NCI-H82 (cell line): Measurements from ENCODE around the gene PEPD.

Experiments used
- DNase-seq: peaks from one replicate; lab custom pipeline; 2025; lab: John Stamatoyannopoulos, UW

Gene PEPD

GRCh38 chr19:33440241-33440640 is 81.3 kb downstream of the PEPD start:
- no peak for DNase-seq

DNA sequence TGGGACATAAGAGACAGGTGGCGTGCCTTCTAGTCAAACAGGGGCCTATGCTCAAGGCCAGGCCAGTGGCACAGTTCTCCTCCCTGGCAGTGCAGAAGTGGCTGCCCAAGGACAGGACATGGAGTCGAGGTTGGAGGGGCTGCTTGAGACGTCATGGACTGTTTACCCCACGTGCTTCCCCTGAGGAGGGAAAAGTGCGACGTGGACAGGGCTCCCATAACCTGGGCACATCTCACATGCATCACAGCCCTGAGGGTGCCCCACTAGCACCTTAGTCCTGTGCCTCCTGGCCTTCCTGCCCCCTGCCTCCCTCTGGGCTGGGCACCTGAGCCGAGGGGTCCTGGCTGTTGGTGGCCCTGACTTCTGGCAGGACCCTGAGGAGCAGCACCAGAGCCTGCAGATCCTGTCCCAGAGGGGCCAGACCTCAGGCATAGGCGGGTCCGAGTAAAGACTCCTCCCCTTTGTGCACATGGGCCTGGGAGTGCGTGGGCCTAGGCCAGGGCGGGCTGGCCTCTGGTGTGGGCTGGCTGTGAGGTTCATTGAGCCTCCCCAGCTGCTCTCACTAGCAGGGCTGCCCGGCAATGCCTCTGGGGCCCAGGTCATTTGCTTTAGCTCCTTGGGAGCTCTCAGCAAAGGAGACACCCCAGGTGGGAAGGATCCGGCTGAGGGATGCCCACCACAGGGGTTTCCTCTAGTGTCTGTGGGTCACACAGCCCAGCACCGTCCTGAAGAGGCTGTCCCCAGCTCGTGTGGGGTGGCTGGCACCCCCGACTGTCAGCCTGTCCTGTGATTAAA is 82.4 kb downstream of the PEPD start:
- no peak for DNase-seq

DNA sequence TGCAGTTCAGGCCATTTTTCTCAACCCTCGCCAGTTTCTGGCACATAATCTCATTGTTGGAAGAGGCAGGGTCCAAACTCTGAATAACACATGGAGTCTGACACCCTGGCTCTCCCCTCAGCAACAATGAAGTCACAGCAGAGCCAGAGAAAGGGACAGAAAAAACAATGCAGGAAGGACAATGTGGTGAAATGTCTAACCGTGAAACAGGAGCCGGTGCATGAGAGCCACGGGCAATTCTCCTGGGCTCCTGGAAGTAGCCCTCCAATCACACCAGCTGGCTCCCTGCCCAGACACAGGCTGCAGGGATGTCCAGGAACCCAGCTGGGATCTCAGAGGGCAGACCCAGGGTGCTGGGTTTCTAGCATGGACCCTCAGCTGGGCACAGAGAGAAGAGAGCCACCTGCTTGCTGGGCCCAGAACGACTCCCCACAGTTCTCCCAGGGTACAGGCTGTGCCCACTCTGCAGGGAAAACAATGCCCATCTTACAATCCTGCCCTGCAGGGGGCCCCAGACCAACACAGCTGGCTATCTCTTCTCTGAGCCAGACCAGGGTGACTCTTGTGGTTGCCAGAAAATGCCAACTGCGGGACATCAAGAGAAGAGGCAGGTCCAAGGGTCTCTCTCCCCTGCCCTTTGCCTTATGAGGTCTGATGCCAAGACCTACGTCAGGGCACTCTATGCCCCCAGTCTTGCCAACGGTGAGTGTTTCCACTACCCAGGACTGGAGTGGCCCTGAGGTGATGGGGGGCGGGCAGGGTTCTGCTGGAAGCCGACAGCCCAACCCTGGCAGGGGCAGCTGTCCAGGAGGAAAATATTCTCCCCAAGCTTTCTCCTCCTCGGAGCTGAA is 83.5 kb downstream of the PEPD start:
- no peak for DNase-seq

- no peak for DNase-seq
These were observed 84.2 kb downstream of the PEPD start for GRCh38 chr19:33437393-33437820.

DNA sequence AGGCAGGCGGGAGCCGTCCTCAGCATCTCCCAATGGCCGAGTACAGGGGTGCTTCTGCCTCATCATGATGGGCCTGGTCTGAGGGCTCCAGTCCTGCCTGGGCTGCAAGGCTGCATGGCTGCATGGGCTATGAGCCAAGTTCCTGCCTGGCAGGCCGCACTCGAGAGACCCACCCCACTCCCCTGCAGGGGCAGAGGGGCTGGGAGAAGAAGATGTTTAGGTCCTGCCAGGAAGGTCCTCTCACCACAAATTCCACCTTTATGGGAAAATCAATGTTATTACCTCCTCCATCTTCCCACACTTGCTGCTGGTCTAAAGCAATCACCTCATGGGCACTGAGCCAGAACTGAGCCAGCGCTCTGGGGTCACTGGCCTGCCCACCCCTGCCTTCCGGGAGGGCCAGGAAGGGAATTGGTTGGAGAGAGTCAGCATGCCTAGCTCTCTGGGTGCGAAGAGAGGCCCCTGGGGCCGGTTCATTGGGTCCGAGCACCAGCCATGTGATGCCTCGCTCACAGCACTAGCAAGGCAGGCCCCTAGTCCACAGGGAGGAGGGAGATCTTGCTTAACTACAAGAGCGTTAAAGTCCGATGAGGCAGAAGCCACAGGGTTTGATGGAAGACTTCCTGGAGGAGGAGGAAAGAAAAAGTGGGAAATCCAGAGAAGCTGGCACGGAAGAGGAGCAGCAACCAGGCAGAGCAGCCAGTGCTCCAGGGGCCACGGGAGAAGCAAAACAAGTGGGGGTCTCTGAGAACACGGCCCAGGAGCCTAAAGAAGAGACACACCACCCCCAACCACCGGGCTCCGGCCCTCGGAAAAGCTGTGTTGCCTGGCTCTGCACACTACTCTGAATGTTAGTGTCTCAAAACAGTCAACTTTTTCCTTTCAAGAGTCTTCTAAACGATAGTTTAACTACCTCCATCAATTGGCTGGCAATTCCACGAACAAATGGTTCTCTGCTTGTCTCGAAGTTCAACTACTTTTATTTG is 84.9 kb downstream of the PEPD start:
- no peak for DNase-seq

DNA sequence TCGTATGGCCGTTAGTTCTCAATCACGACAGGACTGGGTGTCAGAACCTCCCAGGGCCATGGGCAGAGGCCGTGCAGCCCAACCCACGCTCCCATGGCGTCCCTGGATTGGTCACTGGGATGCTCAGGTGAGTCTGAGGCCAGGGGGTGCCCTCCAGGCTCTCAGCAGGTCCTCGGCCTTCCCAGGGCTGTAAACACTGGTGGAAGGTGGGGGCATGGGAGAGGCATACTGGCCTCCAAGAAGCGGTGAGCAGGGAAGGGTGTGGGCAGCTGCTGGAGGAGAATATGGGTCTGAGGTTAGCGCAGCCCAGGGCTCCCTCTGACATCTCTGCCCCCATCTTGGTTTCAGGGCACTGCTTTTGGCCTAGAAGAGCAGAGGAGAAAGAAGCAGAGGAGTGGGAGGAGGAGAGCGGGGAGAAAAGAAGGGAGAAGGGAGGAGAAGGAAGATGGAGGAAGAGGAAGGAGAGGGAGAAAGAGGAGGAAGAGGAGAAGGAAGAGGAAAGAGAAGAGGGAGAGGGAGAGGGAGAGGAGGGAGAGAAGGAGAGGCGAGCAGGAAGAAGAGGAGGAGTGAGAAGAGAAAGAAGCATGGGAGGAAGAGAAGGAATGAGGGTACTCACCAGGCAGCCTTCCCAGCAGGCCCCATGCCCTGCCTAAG is 85.8 kb downstream of the PEPD start:
- DNase-seq = no peak

- DNase-seq = no peak
These were observed 86.5 kb downstream of the PEPD start for GRCh38 chr19:33434886-33435705.

DNA sequence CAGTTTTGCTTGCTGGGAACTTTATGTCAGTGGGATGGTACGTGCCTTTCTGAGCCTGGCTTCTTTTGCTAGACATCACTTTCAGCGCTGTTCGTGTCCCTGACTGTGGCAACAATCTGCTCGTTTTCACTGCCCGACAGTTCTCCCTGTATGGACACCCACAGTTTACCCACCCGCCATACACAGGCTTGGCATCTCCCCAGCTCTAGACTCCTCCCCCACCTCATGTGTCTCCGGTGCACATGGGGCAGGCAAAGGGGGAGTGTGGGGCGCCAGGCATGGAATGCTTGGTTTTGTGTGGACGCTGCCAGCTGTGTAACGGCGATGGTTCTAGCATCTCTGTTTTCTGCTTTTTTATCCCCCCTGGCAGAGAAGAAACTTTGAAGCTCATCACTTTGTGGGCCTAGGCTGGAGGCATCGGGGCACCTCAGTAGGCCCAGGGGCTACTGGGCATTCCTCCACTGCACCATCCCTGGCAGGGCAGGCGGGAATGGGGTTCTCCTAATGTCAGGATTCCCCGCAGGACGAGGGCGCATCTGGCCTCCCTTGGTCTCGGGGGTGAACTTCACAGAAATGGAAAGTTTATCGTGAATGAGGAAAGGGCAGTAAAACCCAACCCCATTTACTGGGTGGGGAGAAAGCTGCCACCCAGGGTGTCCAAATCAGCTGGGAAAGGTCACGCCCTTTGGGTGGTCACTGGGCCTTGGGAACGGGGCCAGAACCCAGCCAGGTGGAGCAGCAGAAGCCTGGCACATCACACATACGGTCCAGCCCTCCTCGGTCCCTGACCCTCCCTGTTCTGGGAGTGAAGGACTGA is 87.3 kb downstream of the PEPD start:
- DNase-seq = no peak

DNA sequence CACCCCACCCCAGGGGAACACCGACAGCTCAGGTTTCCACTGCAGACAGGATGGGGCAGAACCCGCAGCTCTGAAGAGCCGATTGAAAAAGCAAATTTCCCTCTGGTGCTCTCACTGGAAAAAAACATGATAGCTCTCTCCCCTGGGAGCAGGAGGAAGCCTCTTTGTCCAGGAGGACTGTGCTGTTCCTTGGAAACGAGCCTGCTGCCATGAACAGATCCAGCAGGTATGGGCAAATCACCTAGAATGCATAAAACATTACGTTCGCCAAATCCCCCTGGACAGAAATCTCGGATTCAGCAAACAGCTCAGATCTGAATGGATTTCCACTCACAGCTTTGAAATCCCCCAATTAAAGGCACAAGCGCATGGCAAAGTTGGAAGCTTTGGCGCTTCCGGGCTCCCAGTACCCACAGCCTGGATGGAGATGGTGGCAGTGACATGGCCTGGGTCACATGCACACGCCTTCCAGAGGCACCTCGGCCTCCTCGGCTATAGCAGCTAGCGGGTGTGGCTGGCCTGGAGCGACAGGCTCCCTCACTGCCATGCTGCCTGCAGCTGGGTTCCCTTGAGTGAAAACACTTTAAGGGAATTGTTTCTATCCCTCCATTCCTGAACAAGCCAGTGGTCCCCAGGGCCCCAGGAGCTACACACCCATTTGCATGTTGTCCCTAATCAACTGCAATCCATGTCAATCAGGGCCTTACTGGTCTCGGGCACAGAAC is 89.0 kb downstream of the PEPD start:
- DNase-seq = no peak

DNA sequence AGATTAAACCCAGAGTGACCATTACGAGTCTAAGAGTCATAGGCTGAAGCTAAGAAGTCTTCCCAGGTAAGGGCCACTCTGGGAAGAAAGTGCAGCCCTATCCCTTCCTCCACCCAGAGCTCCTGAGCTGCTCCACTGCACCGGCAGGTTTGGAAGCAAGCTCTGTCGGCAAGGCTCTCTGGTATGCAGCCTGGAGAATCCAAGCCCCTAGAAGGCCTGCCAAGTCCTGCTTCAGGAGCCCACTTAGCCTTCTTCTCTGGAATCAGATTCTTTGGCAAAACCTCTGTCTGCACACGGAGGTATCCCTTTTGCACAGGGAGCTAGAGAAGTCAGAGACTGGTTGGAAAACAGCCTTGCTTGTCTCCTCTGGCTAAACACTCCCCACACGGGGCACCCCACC is 89.6 kb downstream of the PEPD start:
- no peak for DNase-seq

DNA sequence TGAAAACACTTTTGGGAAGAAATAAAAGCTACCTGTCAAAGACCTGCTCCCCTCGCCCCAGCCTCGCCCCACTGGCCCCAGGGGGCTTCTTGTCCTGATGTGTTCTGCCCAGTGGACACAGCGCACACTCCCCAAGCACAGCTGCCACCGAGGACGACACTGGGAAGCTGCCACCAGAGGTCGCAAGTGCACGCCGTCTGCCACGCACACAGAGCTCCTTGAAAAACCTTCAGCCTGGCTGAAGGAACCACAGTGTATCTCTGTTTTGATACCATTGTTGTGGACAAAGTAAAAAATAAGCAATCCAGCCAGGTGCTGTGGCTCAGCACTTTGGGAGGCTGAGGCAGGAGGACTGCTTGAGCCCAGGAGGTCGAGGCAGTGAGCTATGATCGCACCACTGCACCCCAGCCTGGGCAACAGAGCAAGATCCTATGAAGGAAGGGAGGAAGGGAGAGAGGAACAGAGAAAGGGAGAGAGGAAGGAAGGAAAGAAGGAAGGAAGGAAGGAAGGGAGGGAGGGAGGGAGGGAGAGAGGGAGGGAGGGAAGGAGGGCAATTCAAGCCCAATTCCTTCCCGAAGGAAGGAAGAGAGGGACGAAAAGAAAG is 90.8 kb downstream of the PEPD start:
- DNase-seq = peak; percentile 88

DNA sequence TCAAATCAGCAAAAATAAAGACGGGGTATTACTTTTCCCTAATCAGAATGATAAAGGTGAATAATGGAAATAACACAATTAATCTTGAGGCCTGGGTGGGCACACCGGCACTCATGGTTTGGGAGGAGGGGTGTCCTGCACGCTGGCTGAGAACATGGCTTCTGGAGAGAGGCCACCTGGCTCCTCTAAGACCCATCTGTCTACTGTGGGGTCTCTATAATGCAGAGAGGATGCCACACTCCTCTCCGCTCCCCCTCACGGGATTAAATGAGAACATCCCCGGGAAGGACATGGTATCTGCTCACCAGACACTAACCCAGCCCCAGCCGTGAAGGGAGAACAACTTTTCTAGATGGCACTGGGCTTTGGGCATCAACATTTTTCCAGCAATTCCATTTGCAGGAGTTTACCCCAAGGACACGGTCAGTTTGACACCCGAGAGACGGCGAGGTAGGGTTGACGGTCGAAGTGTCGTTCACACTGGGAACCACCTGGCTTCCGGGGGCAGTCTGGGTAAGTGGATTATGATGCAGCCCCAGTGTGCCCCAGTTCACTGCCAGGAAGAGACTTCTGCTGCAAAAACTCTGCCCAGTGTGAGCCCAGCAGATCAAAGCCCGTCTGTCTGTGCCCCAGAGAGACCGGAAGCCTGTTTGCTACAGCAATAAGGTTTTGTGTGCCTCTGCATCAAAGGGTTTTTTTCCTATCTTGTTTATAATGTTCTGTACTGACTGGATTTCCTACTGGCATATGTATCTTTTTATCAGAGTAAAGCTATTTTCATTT is 91.5 kb downstream of the PEPD start:
- DNase-seq = peak; percentile 89

DNA sequence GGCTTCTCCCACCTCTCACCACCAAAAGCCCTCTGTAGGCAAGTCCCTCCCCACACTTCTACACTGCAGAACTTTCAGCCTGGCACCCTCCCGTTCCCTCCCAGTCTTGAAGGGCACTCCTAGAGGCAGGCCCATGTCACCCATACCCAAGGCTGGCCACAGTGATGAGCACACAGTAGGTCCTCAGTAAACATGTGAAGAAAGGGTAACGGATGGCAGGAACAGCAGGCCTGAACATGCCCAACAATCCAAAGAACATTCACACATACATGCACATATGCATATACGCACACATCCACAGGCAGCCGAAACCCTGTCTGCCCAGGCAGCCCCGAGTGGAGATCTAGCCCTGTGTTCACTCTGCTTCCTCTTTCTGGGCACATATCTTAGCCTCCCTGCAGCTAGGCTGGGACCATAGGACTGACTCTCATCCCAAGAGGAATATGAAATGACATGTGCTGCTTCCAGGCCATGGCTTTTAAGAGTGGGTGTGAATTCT is 92.9 kb downstream of the PEPD start:
- no peak for DNase-seq

DNA sequence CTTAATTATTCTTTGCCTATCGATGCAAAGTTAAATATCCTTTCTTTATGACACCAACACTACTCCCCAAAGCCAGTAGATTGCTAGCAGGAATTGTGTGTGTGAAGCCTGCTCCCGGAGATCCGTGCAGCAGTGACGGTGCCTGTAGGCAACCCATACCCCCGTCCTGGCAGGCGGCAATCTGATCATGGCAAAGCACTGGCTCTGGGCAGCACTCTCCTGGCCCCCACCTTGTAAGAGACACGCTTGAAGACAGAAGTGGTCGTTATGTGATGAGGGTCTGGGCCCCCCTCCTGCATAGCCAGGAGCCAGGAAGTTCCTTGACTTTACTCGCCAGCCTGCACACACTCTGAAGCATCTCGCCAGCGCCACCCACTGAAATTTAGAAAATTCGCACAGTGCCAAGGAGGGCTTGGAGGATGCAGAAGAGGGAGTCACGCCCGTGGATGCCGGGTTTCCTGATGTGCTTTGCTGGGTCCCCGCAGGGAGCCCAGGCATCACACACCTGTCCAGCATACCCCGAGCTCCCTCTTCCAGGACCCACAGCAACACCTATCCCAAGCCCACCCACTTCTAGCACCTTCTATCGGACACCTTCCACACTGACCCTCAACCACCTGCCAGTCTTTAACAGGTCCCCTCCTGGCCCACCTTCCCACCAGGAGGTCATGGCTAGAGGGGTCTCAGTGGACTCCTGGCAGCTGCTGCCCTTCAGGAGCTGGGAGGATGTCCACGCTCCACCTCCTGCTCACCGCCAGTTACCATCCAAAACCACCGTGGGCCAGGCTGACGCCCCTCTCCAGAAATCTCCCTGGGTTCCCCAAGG is 93.6 kb downstream of the PEPD start:
- DNase-seq = no peak

- peak; percentile 31 for DNase-seq
These were observed 94.8 kb downstream of the PEPD start for GRCh38 chr19:33426621-33427361.

DNA sequence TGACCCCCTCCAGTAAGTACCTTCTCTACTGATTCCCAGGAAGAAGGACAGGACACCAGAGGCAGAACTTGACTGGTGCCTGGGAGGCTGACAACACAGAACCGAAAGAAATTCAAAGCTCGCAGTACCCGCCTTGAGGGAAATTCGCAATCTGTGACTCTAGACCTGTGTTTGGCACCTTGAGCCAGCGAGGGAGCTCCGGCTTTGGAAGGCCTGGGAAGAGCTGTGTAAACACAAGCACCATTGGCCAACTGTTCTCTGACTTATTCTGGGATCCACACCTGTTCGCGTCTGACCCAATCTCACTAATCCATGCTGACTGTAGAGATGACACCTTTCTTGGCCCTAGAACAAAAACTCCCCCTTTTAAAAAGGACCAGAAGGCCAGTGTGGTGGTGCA is 97.4 kb downstream of the PEPD start:
- DNase-seq = peak; percentile 10
